Thyroid gland (tissue), 4 donors: ENCODE measurements around the gene SLC25A22. TPM values are rescaled to one million over a fixed set of nuclear protein-coding genes. Genes with fewer than 3 reads are reported as not detected.
A peak's percentile ranks its signal among the peaks of the same experiment; 100 is the strongest.

Experiments used
- DNase-seq, 2 donors: peaks; one replicate each; pipeline ENCODE4 v3.0.0-alpha.2; 2019
- H3K27ac ChIP-seq, 3 donors: fragments of 200-600 bp; sonication (generic); 1 replicate in 2 of 3; 2 replicates in 1 of 3; pipeline ENCODE4 v1.5.1; 2016 to 2019; ENCODE audit warnings: mild to moderate bottlenecking in 1 of 3, moderate library complexity in 1 of 3
- H3K27me3 ChIP-seq: fragments of 200-600 bp; sonication (generic); one replicate; pipeline ENCODE4 v1.5.1; 2019
- H3K36me3 ChIP-seq, 2 donors: fragments of 200-600 bp; sonication (generic); one replicate each; pipeline ENCODE4 v1.5.1; 2016 to 2019
- H3K4me1 ChIP-seq, 2 donors: fragments of 200-600 bp; sonication (generic); one replicate each; pipeline ENCODE4 v1.5.1; 2017 to 2019
- H3K4me3 ChIP-seq, 3 donors: fragments of 200-600 bp; sonication (generic); replicated peaks in 1 of 3; 1 replicate in 2 of 3; 2 replicates in 1 of 3; pipeline ENCODE4 v1.5.1; 2016; ENCODE audit warnings: mild to moderate bottlenecking in 1 of 3
- H3K9me3 ChIP-seq: fragments of 200-600 bp; sonication (generic); one replicate; pipeline ENCODE4 v1.5.1; 2017
- CTCF ChIP-seq, 6 experiments: fragments of 200-600 bp in 3 of 6; fragments of 450-650 bp in 3 of 6; sonication (generic) in 3 of 6; IDR thresholded peaks; one replicate each; pipeline ENCODE4 v1.5.1; 2016 to 2019; ENCODE audit warnings: antibody characterized with exemption in 6 of 6, mild to moderate bottlenecking in 2 of 6, inconsistent platforms in 1 of 6, moderate library complexity in 1 of 6
- POLR2A ChIP-seq, 2 donors: fragments of 450-650 bp; IDR thresholded peaks; one replicate each; pipeline ENCODE4 v1.6.1; 2017; ENCODE audit warnings: antibody characterized with exemption in 2 of 2, mild to moderate bottlenecking in 2 of 2, moderate library complexity in 1 of 2
- WGBS, 2 donors: methylation state at CpG; one replicate each; pipeline ENCODE4 v1.1.5; 2017; 5-methylcytosine and 5-hydroxymethylcytosine counted together
- intact Hi-C: fragments of 100-400 bp; cut with DNase I; formaldehyde crosslinking; loops from one replicate; pipeline ENCODE4 v1.15.1; 2023
- small RNA-seq: library from RNA; depleted of rRNA; stranded (forward); fragments of <200 nt; gene quantifications from one replicate; pipeline ENCODE3, GENCODE V24; 2016
- total RNA-seq, 4 donors: library from RNA; depleted of rRNA; stranded (reverse); fragments of >200 nt; gene quantifications; one replicate each; pipeline ENCODE4 v1.2.3, GENCODE V29; 2016

Gene SLC25A22
- total RNA-seq, 4 donors from 2014 or later: 5.1 to 13.1 (median 7.8) TPM

GRCh38 chr11:746289-747157, 51.6 kb downstream of the SLC25A22 start:
- no peaks in the 10 kb centered on the region for H3K36me3 ChIP-seq
- H3K4me3 ChIP-seq: peak overlapping the region; percentile 11 to 99 (median 94)
- intact Hi-C loops: no loop called here
- no peaks in the 10 kb centered on the region for H3K9me3 ChIP-seq
- no peaks in the 10 kb centered on the region for H3K27me3 ChIP-seq
- H3K4me1 ChIP-seq: peaks cover 23 to 27% of the 10 kb centered on the region in 2 donors
- H3K27ac ChIP-seq: peak overlapping the region in 2 of 3 donors; percentile 26 to 88
- peak in 1 of 2 donors; percentile 35 for DNase-seq
- WGBS, 2 donors: 52 to 55% methylated on average over 21 to 22 of the region's 46 CpGs
- TF ChIP-seq POLR2A (IDR thresholded peaks at IDR 0.05) (no peak), CTCF (IDR thresholded peaks at IDR 0.05) (no peak)

- Histone ChIP-seq H3K4me1 (peaks cover 23 to 27% of the 10 kb centered on the region in 2 donors), H3K9me3 (no peaks in the 10 kb centered on the region), H3K27ac (no peak overlapping the region), H3K36me3 (no peaks in the 10 kb centered on the region), H3K27me3 (no peaks in the 10 kb centered on the region), H3K4me3 (no peak overlapping the region)
- DNase-seq: no peak
- 31 to 43% methylated on average over 1 of the region's 1 CpG for WGBS, 2 donors
- intact Hi-C loops: no loop called here
- TF ChIP-seq POLR2A (IDR thresholded peaks at IDR 0.05) (no peak), CTCF (IDR thresholded peaks at IDR 0.05) (no peak)
These were observed 52.7 kb downstream of the SLC25A22 start for GRCh38 chr11:745428-745827.

- intact Hi-C loops: no loop called here
- no peak for DNase-seq
- Histone ChIP-seq H3K27me3 (no peaks in the 10 kb centered on the region), H3K36me3 (no peaks in the 10 kb centered on the region), H3K4me3 (no peak overlapping the region), H3K27ac (no peak overlapping the region), H3K9me3 (no peaks in the 10 kb centered on the region), H3K4me1 (peaks cover 7 to 9% of the 10 kb centered on the region in 2 donors)
- 86 to 92% methylated on average over 4 of the region's 4 CpGs for WGBS, 2 donors
- TF ChIP-seq POLR2A (IDR thresholded peaks at IDR 0.05): no peak
- no peak for TF ChIP-seq CTCF (IDR thresholded peaks at IDR 0.05)
These were observed 55.4 kb downstream of the SLC25A22 start for GRCh38 chr11:742571-743201.

- WGBS, 2 donors: 90 to 92% methylated on average over 3 of the region's 3 CpGs
- H3K27me3 ChIP-seq: no peaks in the 10 kb centered on the region
- no peak for TF ChIP-seq CTCF (IDR thresholded peaks at IDR 0.05)
- no peak for TF ChIP-seq POLR2A (IDR thresholded peaks at IDR 0.05)
- peaks cover 7 to 9% of the 10 kb centered on the region in 2 donors for H3K4me1 ChIP-seq
- no peak for DNase-seq
- no peak overlapping the region for H3K27ac ChIP-seq
- no peak overlapping the region for H3K4me3 ChIP-seq
- H3K36me3 ChIP-seq: no peaks in the 10 kb centered on the region
- intact Hi-C loops: no loop called here
- H3K9me3 ChIP-seq: no peaks in the 10 kb centered on the region
These were observed 55.9 kb downstream of the SLC25A22 start for GRCh38 chr11:742156-742546.

Small RNA genes within 50 kb of the gene (small RNA-seq; reads per million reads assigned to genes)
- not detected for gene SNORA52

Other genes with a start within 250 kb of the SLC25A22 start
- gene LMNTD2, start 237.5 kb downstream of the SLC25A22 start, total RNA-seq: 1 to 10 TPM; 4.2 to 8.8 (median 6.6) TPM
- 10 to 100 TPM; 18.6 to 60.0 (median 24.8) TPM for gene RASSF7, start 237.3 kb downstream of the SLC25A22 start, total RNA-seq
- 10 to 100 TPM; 18.3 to 31.0 (median 19.3) TPM for gene PHRF1, start 221.8 kb downstream of the SLC25A22 start, total RNA-seq
- gene IRF7, start 182.3 kb downstream of the SLC25A22 start, total RNA-seq: 10 to 100 TPM; 15.4 to 42.4 (median 29.1) TPM
- not detected for gene CDHR5, start 173.3 kb downstream of the SLC25A22 start, total RNA-seq
- gene SCT, start 171.1 kb downstream of the SLC25A22 start, total RNA-seq: not detected
- under 1 TPM in 2 of 4 donors, not detected in 2; 0.88 to 0.89 TPM for gene DRD4, start 161.0 kb downstream of the SLC25A22 start, total RNA-seq
- 100 to 1,000 TPM in 1 of 4 donors, 10 to 100 TPM in 3; 61.8 to 103 (median 87.6) TPM for gene DEAF1, start 103.1 kb downstream of the SLC25A22 start, total RNA-seq
- 100 to 1,000 TPM in 1 of 4 donors, 10 to 100 TPM in 3; 57.3 to 103 (median 67.7) TPM for gene TMEM80, start 102.5 kb downstream of the SLC25A22 start, total RNA-seq
- gene EPS8L2, start 92.0 kb downstream of the SLC25A22 start, total RNA-seq: 100 to 1,000 TPM; 185 to 259 (median 195) TPM
- 100 to 1,000 TPM; 300 to 965 (median 558) TPM for gene TALDO1, start 50.8 kb downstream of the SLC25A22 start, total RNA-seq
- 10 to 100 TPM; 27.4 to 47.6 (median 35.5) TPM for gene GATD1, start 20.8 kb downstream of the SLC25A22 start, total RNA-seq
- under 1 TPM in 2 of 4 donors, not detected in 2; 0.44 to 0.45 TPM for gene CEND1, start 8.2 kb downstream of the SLC25A22 start, total RNA-seq
- 10 to 100 TPM; 11.9 to 33.2 (median 16.1) TPM for gene PIDD1, start 7.0 kb upstream of the SLC25A22 start, total RNA-seq
- gene RPLP2, start 11.7 kb upstream of the SLC25A22 start, total RNA-seq: 100 to 1,000 TPM; 172 to 526 (median 290) TPM
- 10 to 100 TPM; 35.8 to 95.0 (median 57.6) TPM for gene PNPLA2, start 20.6 kb upstream of the SLC25A22 start, total RNA-seq
- gene CRACR2B, start 29.6 kb upstream of the SLC25A22 start, total RNA-seq: 10 to 100 TPM in 2 of 4 donors, 1 to 10 TPM in 2; 4.1 to 21.2 (median 12.3) TPM
- gene CD151, start 34.7 kb upstream of the SLC25A22 start, total RNA-seq: 100 to 1,000 TPM; 135 to 326 (median 298) TPM
- 10 to 100 TPM; 17.9 to 89.2 (median 52.4) TPM for gene POLR2L, start 44.2 kb upstream of the SLC25A22 start, total RNA-seq
- 100 to 1,000 TPM in 2 of 4 donors, 10 to 100 TPM in 2; 86.1 to 127 (median 107) TPM for gene TSPAN4, start 44.6 kb upstream of the SLC25A22 start, total RNA-seq
- 100 to 1,000 TPM in 2 of 4 donors, 10 to 100 TPM in 2; 75.0 to 144 (median 93.8) TPM for gene CHID1, start 112.5 kb upstream of the SLC25A22 start, total RNA-seq
- 10 to 100 TPM; 37.2 to 67.3 (median 54.1) TPM for gene AP2A2, start 127.6 kb upstream of the SLC25A22 start, total RNA-seq
- gene MUC6, start 238.4 kb upstream of the SLC25A22 start, total RNA-seq: not detected